SH-SY5Y (cell line): ENCODE measurements around the gene EVX2.

Experiments used
- GATA2 ChIP-seq: IDR thresholded peaks from 2 replicates; pipeline ENCODE4 v1.6.1; 2011; ENCODE audit warnings: mild to moderate bottlenecking, low read depth, low read length
- GATA3 ChIP-seq: IDR thresholded peaks from 2 replicates; pipeline ENCODE4 v1.6.1; 2011; ENCODE audit warnings: low read depth, mild to moderate bottlenecking, low read length, moderate library complexity

The EVX2 gene

DNA sequence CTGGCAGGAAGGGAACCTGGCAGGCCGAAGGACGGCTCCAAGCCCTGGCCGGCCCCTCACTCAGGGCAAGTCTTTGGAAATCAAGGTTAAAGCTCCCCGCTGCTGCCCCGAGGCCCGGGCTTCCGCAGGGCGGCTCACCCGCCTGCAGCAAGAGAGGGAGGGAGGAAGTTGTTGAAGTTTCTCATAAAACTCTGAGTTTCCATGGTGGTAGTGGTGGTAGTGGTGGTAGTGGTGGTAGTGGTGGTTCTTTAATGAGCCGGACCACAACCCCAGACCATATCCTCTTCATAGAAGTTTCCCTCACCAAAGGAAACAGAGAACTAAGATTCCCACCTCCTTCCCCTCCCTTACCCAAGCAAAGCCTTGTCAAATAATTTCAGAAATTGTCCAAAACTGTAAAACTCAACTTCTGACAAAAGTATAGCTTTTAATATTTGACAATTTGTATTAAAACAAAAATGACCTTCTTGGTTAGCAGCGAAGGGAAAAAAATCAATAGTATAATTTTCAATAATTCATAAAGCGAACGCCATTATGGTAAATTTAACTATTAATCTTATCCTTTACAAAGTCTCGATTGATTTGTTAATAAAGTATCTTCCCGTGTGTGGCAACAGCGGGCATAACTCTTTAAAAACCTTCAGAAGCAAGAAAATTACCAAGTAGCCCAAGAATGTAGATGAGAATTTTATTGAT lies 31.3 kb upstream of the EVX2 start:
- TF ChIP-seq GATA2 (no peak), GATA3 (no peak)

DNA sequence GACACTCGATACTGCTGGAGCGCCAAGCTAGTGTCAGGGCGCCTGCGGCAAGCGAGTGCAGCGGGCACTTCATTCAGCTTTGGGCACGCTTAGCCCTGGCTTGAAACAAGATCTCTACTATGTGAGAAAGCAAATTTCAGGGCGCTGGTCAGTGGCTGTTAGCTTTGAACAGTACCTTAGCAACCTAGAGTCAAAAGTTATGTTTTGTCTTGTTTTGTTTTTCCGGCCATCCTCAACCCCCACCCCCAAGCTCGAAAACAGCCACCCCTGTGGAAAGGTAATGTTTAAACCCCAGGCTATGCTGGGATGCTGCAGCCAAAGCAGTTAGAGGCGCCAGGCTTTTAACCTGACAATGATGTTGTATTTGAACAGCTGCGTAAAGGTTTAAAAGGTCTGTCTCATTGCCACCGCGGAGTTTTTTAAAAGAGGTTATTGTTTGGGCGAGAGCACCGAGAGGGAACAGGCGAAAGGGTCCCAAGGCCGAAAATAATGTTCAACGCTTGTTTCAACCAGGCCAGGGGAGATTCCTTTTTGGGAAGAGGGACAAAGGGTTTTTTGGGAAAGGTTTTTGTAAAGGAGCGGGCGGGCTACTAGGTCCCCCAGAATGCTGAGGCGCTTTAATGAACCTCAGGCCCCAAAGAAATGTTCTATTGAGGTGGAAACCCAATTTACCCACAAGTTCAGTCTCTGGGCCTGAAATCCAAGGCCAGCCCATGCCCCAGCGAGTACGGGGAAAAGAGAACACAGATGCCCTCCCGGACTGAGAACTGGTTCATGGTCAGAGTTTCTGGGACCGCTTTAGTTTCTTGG lies 30.6 kb upstream of the EVX2 start:
- TF ChIP-seq GATA3 (no peak), GATA2 (no peak)

DNA sequence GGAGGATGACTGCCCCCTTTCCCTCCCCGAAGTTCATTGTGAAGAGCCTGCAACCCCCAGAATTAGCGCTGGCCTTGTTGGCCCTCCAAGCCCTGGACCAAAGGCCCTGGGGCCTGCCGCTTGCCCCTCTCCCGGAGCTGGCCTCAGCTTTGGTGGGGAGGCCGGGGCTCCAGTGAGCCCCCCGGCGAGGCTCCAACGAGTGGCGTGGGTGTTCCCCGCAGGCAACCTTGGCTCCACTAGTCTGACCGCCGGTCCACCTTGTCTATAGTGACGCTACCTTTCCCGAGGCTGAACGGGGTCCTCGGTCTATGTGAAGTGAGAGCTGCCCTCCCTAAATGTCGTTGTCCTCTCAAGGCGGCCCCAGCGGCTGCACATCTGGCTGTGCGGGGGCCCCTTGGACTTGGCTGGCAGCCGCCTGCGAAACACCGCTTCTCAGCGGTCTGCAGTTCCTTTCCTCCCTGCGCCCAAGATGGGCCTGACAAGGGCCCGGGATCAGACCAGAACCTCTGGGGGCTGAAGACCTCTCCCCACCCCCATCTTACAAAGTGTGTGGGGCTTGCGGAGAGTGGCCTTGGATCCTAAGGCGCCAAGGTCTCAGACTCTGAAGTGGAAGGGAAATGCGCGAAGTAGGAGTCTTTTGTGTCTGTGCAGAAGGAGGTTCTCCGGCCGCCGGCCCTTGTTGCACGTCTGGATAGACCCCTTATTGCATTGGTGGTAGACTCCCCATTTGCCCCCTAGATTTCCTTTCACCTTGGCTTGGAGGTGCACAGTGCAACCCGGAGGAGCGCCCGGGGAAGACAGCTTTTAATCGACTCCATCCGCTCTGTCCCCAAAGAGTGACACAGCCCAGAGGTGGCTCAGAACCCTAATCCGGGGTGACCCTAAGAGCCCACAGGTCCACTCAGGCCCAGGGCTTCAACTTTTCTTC lies 28.9 kb upstream of the EVX2 start:
- no peak for TF ChIP-seq GATA3
- no peak for TF ChIP-seq GATA2

DNA sequence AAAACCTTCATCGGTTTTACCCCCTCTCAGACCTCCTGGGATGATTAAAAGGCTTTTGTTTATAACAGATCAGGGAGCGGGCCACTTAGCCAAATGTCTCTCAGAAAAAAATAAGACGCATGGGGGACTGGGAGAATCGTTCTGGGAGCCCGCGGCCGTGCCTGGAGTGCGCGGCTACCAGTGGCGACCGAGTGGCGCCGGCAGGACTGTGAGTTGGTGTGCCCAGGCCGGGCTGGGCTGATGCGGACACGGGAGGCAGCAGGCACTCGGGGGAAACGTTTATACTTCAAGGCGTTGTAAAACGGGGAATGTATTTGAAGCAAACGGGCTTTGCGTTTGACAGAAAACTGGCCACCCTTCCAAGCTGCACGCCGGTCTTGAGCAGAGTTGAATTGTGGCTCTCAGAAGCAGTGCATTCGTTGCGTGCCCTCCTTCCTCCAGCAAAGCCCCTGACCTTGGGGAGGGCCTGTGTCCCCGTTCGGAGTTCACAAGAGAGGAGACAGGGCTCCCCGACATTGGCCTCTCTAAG lies 28.1 kb upstream of the EVX2 start:
- TF ChIP-seq GATA3 (no peak), GATA2 (no peak)

DNA sequence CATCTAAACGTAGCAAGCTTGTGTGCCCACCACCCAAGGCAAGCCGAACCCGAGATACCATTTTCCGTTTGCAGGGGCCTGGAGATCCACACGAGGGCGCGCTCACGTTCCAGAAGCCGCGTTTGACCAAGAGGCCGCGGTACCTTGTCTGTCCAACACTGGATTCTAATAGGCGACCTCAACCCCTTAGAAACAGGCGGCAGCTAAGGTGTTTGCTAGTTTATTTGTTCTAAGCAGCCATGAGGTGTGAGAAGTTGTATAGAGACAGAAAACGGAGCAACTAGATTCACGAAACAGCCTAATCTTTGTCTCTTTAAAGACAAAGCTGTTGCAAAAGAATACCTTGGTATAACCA lies 27.5 kb upstream of the EVX2 start:
- TF ChIP-seq GATA2 (no peak), GATA3 (no peak)

- TF ChIP-seq GATA2 (no peak), GATA3 (no peak)
Measured at GRCh38 chr2:176110415-176111308, 26.9 kb upstream of the EVX2 start.

DNA sequence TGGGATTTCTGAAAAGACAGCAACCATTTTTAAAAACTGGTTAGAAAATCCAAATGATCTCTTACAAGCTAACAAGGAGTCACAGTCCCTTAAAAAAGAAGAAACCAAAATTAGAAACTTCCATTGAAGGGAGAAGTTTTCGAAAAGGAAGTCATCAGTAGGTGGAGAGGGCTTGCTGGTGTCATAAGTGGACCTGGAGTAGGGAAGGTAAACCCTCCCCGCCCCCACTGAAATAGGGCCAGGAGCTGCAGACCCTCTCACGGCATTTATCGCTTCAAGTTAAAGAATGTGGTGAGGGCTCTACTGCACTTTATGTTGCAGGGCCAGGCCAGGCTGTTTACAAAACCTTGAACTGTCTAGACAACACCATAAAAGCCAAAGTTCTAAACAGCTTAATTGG lies 26.2 kb upstream of the EVX2 start:
- TF ChIP-seq GATA3 (no peak), GATA2 (no peak)

DNA sequence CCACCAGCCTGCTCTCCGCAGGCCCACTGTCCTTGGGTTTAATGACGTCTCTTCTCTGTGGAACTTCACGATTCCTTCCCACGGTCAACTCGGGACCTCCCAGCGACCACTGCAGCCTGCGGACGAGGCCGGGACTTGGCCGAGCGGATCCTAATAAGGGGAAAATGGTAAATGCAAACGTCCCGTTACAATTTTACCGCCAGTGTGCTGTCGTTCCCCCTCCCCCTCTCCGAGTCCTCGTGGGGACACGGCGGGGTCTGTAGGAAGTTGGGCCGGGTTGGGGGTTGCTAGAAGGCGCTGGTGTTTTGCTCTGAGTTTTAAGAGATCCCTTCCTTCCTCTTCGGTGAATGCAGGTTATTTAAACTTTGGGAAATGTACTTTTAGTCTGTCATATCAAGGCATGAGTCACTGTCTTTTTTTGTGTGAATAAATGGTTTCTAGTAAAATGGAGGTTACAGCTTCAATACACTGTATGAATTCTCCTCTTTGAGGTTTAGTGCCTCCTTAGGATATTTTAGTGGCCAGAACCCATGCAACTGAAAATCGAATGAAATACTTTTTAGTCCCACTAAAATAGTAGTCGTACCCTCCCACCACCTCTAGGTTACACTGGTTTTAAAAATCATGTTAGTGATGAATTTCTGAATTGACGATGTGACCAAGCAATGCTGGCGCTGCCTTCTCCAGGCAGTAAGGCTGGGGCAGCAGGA lies 25.6 kb upstream of the EVX2 start:
- TF ChIP-seq GATA2 = no peak
- no peak for TF ChIP-seq GATA3

GRCh38 chr2:176107731-176108181 lies 24.0 kb upstream of the EVX2 start:
- TF ChIP-seq GATA3 = no peak
- TF ChIP-seq GATA2 = no peak

DNA sequence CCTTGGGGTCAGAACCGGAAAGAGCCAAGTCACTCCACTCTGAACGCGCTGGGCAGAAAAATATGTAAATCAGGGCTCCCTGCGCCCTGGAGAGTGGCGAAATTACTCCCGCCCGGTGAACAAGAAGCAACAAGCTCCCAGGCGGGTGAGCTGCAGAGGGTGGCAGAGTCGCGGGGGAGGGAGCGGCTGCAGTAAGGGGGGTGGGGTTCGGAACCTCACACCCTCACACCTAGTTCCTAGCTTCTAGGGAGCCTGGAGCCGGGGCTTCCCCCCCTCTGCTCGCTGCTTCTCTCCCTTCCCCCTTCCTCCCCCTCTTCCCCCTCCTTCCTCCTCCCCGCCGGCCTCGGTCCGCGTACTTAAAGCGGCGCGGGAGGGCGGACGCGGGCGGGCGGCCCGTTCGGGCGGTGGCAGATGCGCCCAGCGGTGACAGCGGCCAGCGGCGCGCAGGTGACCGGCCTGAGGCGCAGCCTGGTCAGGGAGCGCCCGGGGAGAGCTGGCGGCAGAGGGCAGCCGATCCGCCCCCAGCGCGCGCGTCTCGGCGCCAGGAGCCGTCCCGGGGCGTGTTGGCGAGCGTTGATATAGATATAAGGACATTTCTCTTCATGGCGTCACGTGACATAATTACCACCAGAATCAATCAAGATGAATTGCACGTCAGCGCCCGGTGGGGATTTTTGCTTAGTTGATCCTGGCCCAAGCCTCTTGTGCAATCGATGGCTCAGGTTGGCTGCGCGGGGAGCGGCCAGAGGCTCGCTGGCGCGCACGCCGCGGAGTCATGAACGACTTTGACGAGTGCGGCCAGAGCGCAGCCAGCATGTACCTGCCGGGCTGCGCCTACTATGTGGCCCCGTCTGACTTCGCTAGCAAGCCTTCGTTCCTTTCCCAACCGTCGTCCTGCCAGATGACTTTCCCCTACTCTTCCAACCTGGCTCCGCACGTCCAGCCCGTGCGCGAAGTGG lies 23.1 kb upstream of the EVX2 start, which contains the start of gene HOXD11:
TSS of gene HOXD11 (plus strand) at position 700 of the 959 bp plus-strand sequence. CDS start at position 776, 76 bp downstream.
- TF ChIP-seq GATA3 (no peak), GATA2 (no peak)

- TF ChIP-seq GATA2 (no peak), GATA3 (no peak)
Measured at GRCh38 chr2:176105730-176106580, 22.2 kb upstream of the EVX2 start.
